ENCODE data around the gene PHF2. TPM values are rescaled to one million over a fixed set of nuclear protein-coding genes. Genes with fewer than 3 reads are reported as not detected.

Gene PHF2
- total RNA-seq, 1 donor from 2014 or later = 22.9 TPM

GRCh38 chr9:93575796-93576257, 557 bp upstream of the PHF2 start:
- peaks cover 14% of the 10 kb centered on the region for H3K4me1 Mint-ChIP-seq (ENCODE audit: low read depth, unreplicated experiment)
- H3K27ac Mint-ChIP-seq (ENCODE audit: unreplicated experiment) = peak overlapping the region; percentile 74
- no peak for TF ChIP-seq CTCF (IDR thresholded peaks at IDR 0.05; ENCODE audit: partially characterized antibody, unreplicated experiment)
- H3K4me3 Mint-ChIP-seq (ENCODE audit: unreplicated experiment) = peak overlapping the region; percentile 91
- peaks cover 8% of the 10 kb centered on the region for H3K9me3 Mint-ChIP-seq (ENCODE audit: unreplicated experiment)
- peaks cover 6% of the 10 kb centered on the region for H3K36me3 Mint-ChIP-seq (ENCODE audit: unreplicated experiment)
- peaks cover 3% of the 10 kb centered on the region for H3K27me3 Mint-ChIP-seq (ENCODE audit: unreplicated experiment)
- peak; percentile 26 for DNase-seq

GRCh38 chr9:93577078-93577974, 942 bp downstream of the PHF2 start:
- DNase-seq = no peak
- Mint-ChIP-seq H3K27ac (ENCODE audit: unreplicated experiment) (peak overlapping the region; percentile 59), H3K9me3 (ENCODE audit: unreplicated experiment) (peaks cover 8% of the 10 kb centered on the region), H3K4me3 (ENCODE audit: unreplicated experiment) (peak overlapping the region; percentile 88), H3K36me3 (ENCODE audit: unreplicated experiment) (no peaks in the 10 kb centered on the region), H3K4me1 (ENCODE audit: low read depth, unreplicated experiment) (peaks cover 14% of the 10 kb centered on the region), H3K27me3 (ENCODE audit: unreplicated experiment) (peaks cover 3% of the 10 kb centered on the region)
- no peak for TF ChIP-seq CTCF (IDR thresholded peaks at IDR 0.05; ENCODE audit: partially characterized antibody, unreplicated experiment)

- Mint-ChIP-seq H3K27ac (ENCODE audit: unreplicated experiment) (peak overlapping the region; percentile 59), H3K9me3 (ENCODE audit: unreplicated experiment) (peaks cover 8% of the 10 kb centered on the region), H3K27me3 (ENCODE audit: unreplicated experiment) (peaks cover 1% of the 10 kb centered on the region), H3K36me3 (ENCODE audit: unreplicated experiment) (no peaks in the 10 kb centered on the region), H3K4me3 (ENCODE audit: unreplicated experiment) (peak overlapping the region; percentile 88), H3K4me1 (ENCODE audit: low read depth, unreplicated experiment) (peaks cover 16% of the 10 kb centered on the region)
- DNase-seq = no peak
- TF ChIP-seq CTCF (IDR thresholded peaks at IDR 0.05; ENCODE audit: partially characterized antibody, unreplicated experiment) = no peak
These were observed 1.7 kb downstream of the PHF2 start for GRCh38 chr9:93577975-93578682.

- peaks cover 1% of the 10 kb centered on the region for H3K27me3 Mint-ChIP-seq (ENCODE audit: unreplicated experiment)
- TF ChIP-seq CTCF (IDR thresholded peaks at IDR 0.05; ENCODE audit: partially characterized antibody, unreplicated experiment) = no peak
- peaks cover 16% of the 10 kb centered on the region for H3K4me1 Mint-ChIP-seq (ENCODE audit: low read depth, unreplicated experiment)
- H3K9me3 Mint-ChIP-seq (ENCODE audit: unreplicated experiment) = peaks cover 8% of the 10 kb centered on the region
- peak overlapping the region; percentile 59 for H3K4me3 Mint-ChIP-seq (ENCODE audit: unreplicated experiment)
- no peaks in the 10 kb centered on the region for H3K36me3 Mint-ChIP-seq (ENCODE audit: unreplicated experiment)
- DNase-seq = no peak
- no peak overlapping the region for H3K27ac Mint-ChIP-seq (ENCODE audit: unreplicated experiment)
These were observed 2.5 kb downstream of the PHF2 start for GRCh38 chr9:93578844-93579243.
